HEK293 (cell line): ENCODE results near the gene ENKD1.

Experiments used
- CTCF ChIA-PET: fragments of 350-600 bp; formaldehyde crosslinking; extraction: SDS; loops from one replicate; lab custom pipeline; 2021; ENCODE audit warnings: antibody characterized with exemption; lab: Yijun Ruan, JAX
- POLR2A ChIA-PET: fragments of 300-600 bp; formaldehyde crosslinking; extraction: SDS; loops from one replicate; lab custom pipeline; 2020; ENCODE audit warnings: antibody characterized with exemption, inconsistent platforms; lab: Yijun Ruan, JAX
- H3K27ac ChIP-seq: fragments of 200-500 bp; sonication (Bioruptor generic); 2 replicates; pipeline ENCODE4 v1.5.1; 2014; ENCODE audit warnings: low read depth, low read length, control low read depth, inconsistent platforms; ENCODE audit errors: extremely low read depth
- H3K36me3 ChIP-seq, 2 experiments: fragments of 200-500 bp in 1 of 2; sonication (Bioruptor generic) in 1 of 2; 1 replicate in 1 of 2; 2 replicates in 1 of 2; pipeline ENCODE4 v1.5.1; 2014 to 2017; ENCODE audit warnings: inconsistent platforms in 2 of 2, low read length in 2 of 2; ENCODE audit not compliant: control insufficient read depth in 2 of 2, insufficient read depth in 1 of 2
- H3K4me1 ChIP-seq: fragments of 200-500 bp; sonication (Bioruptor generic); 2 replicates; pipeline ENCODE4 v1.5.1; 2014; ENCODE audit warnings: mild to moderate bottlenecking, low read length, inconsistent platforms; ENCODE audit not compliant: control insufficient read depth, insufficient read depth
- H3K4me3 ChIP-seq: 2 replicates; pipeline ENCODE4 v1.5.1; 2011; ENCODE audit warnings: low read depth, mild to moderate bottlenecking, control low read depth, low read length, moderate library complexity
- H3K9me3 ChIP-seq: fragments of 200-500 bp; sonication (Bioruptor generic); 2 replicates; pipeline ENCODE4 v1.5.1; 2014; ENCODE audit warnings: low read depth, low read length, inconsistent platforms; ENCODE audit not compliant: control insufficient read depth, insufficient read depth
- GFI1B ChIP-seq: fragments of 450-650 bp; formaldehyde crosslinking; IDR thresholded peaks from 2 replicates; pipeline ENCODE4 v1.5.1; 2016; ENCODE audit warnings: missing biosample characterization, missing genetic modification characterization
- GLIS1 ChIP-seq: fragments of 450-650 bp; formaldehyde crosslinking; IDR thresholded peaks from 2 replicates; pipeline ENCODE4 v1.5.1; 2016; ENCODE audit warnings: missing biosample characterization, missing genetic modification characterization
- GLIS2 ChIP-seq: fragments of 450-650 bp; formaldehyde crosslinking; IDR thresholded peaks from 2 replicates; pipeline ENCODE4 v1.5.1; 2016; ENCODE audit warnings: missing biosample characterization, missing genetic modification characterization
- TCF7L2 ChIP-seq: IDR thresholded peaks from 2 replicates; pipeline ENCODE4 v1.6.1; 2011; ENCODE audit warnings: low read depth, mild to moderate bottlenecking, inconsistent platforms, low read length, moderate library complexity, borderline replicate concordance
- TRIM28 ChIP-seq: IDR thresholded peaks from 2 replicates; pipeline ENCODE4 v1.6.1; 2011; ENCODE audit warnings: low read length, control low read depth, borderline replicate concordance
- ZBTB20 ChIP-seq: fragments of 450-650 bp; formaldehyde crosslinking; IDR thresholded peaks from 2 replicates; pipeline ENCODE4 v1.5.1; 2016; ENCODE audit warnings: missing biosample characterization, missing genetic modification characterization
- ZNF132 ChIP-seq: fragments of 450-650 bp; formaldehyde crosslinking; IDR thresholded peaks from 2 replicates; pipeline ENCODE4 v1.5.1; 2017; ENCODE audit warnings: missing biosample characterization, missing genetic modification characterization, borderline replicate concordance
- ZNF560 ChIP-seq: fragments of 450-650 bp; formaldehyde crosslinking; IDR thresholded peaks from 2 replicates; pipeline ENCODE4 v1.5.1; 2017; ENCODE audit warnings: missing biosample characterization, missing genetic modification characterization, borderline replicate concordance
- TF ChIP-seq, protein P1 (sequence below): fragments of 450-650 bp; formaldehyde crosslinking; conservative IDR thresholded peaks from 2 replicates; pipeline ENCODE4 v1.5.1; 2016; ENCODE audit warnings: low read depth, missing biosample characterization, missing genetic modification characterization
- TF ChIP-seq, protein P2 (sequence below): fragments of 450-650 bp; formaldehyde crosslinking; IDR thresholded peaks from 2 replicates; pipeline ENCODE4 v1.5.1; 2017; ENCODE audit warnings: missing biosample characterization, missing genetic modification characterization
- TF ChIP-seq, protein P3 (sequence below): fragments of 450-650 bp; formaldehyde crosslinking; IDR thresholded peaks from 2 replicates; pipeline ENCODE4 v1.5.1; 2016; ENCODE audit warnings: missing biosample characterization, missing genetic modification characterization
- TF ChIP-seq, protein P4 (sequence below): fragments of 450-650 bp; formaldehyde crosslinking; IDR thresholded peaks from 2 replicates; pipeline ENCODE4 v1.5.1; 2017; ENCODE audit warnings: missing biosample characterization, missing genetic modification characterization

Gene ENKD1

DNA sequence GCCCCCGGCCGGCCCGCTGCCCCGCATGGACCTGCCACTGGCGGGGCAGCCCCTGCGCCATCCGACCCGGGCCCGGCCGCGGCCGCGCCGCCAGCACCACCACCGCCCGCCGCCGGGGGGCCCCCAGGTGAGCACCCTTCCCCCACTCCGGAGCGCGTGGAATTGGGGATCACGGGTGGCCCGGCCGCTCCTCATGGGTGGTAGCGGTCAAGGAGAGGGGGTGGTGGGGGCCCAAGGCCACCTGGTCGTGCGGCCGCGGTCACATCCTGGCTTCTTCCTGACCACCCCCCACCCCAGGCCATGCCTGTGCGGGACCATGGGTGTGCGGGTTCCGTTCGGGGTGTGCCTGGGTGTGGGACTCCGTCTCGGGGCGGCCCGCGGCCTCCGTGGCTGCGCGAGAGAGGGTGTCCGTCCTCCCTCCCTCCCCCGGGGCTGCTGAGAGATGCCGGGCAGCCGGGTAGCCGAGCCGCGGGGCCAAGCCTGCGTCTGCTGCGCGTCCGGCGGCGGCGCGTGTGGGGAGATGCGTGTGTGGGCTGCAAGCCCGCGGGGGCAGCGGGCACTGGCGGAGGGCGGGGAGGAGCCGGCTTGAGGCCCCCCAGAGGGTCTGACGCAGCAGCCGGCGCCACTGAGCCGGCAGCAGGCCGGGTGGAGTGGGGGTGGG, 13.3 kb downstream of the ENKD1 start (continued):
- TF ChIP-seq GLIS2 (tag by site-specific recombination), result peak; percentile 86
- peak; percentile 91 for TF ChIP-seq GLIS1 (tag by site-specific recombination)

DNA sequence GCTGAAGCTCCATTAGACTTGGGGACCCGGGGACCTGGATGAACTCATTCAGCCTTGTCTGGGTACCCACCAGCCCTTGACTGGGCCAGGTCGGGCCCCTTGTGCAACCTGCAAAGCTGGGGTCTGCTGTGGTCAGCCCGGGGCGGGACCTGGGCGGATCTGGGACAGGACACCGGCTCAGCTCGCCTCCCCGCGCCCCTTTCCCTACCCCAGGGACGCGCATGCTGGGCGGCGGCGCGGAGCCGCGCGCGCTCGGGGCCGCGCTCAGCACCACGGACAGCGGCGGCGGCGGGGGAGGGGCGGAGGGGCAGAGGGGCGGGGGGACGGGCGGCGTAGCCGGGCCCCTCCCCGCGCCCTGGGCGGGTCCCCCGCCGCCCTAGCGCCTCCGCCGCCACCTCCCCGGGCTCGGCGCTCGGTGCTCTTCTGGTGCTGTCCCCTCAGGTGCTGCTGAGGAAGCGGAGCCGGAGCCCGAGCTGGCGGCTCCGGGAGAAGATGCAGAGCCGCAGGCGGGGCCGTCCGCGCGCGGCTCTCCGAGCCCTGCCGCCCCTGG, 13.9 kb downstream of the ENKD1 start:
- peaks cover 4% of the 10 kb centered on the region; the same call in 1 of the 2 replicates for H3K4me1 ChIP-seq
- peaks cover 0 to 30% of the 10 kb centered on the region in 2 experiments; a peak in 1 of 3 replicates for H3K36me3 ChIP-seq
- TF ChIP-seq ZBTB20 (tag by site-specific recombination) (peak; percentile 85), TCF7L2 (no peak), ZNF132 (no peak), GFI1B (tag by site-specific recombination) (no peak), ZNF560 (no peak), TRIM28 (no peak)
- TF ChIP-seq, protein P1, sequence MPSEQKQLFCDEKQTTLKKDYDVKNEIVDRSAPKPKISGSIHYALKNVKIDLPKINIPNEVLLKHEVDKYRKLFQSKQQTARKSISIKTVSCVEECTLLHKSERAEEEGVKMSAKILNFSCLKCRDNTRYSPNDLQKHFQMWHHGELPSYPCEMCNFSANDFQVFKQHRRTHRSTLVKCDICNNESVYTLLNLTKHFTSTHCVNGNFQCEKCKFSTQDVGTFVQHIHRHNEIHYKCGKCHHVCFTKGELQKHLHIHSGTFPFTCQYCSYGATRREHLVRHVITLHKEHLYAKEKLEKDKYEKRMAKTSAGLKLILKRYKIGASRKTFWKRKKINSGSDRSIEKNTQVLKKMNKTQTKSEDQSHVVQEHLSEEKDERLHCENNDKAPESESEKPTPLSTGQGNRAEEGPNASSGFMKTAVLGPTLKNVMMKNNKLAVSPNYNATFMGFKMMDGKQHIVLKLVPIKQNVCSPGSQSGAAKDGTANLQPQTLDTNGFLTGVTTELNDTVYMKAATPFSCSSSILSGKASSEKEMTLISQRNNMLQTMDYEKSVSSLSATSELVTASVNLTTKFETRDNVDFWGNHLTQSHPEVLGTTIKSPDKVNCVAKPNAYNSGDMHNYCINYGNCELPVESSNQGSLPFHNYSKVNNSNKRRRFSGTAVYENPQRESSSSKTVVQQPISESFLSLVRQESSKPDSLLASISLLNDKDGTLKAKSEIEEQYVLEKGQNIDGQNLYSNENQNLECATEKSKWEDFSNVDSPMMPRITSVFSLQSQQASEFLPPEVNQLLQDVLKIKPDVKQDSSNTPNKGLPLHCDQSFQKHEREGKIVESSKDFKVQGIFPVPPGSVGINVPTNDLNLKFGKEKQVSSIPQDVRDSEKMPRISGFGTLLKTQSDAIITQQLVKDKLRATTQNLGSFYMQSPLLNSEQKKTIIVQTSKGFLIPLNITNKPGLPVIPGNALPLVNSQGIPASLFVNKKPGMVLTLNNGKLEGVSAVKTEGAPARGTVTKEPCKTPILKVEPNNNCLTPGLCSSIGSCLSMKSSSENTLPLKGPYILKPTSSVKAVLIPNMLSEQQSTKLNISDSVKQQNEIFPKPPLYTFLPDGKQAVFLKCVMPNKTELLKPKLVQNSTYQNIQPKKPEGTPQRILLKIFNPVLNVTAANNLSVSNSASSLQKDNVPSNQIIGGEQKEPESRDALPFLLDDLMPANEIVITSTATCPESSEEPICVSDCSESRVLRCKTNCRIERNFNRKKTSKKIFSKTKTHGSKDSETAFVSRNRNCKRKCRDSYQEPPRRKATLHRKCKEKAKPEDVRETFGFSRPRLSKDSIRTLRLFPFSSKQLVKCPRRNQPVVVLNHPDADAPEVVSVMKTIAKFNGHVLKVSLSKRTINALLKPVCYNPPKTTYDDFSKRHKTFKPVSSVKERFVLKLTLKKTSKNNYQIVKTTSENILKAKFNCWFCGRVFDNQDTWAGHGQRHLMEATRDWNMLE (tag by site-specific recombination), result no peak
- TF ChIP-seq, protein P2, sequence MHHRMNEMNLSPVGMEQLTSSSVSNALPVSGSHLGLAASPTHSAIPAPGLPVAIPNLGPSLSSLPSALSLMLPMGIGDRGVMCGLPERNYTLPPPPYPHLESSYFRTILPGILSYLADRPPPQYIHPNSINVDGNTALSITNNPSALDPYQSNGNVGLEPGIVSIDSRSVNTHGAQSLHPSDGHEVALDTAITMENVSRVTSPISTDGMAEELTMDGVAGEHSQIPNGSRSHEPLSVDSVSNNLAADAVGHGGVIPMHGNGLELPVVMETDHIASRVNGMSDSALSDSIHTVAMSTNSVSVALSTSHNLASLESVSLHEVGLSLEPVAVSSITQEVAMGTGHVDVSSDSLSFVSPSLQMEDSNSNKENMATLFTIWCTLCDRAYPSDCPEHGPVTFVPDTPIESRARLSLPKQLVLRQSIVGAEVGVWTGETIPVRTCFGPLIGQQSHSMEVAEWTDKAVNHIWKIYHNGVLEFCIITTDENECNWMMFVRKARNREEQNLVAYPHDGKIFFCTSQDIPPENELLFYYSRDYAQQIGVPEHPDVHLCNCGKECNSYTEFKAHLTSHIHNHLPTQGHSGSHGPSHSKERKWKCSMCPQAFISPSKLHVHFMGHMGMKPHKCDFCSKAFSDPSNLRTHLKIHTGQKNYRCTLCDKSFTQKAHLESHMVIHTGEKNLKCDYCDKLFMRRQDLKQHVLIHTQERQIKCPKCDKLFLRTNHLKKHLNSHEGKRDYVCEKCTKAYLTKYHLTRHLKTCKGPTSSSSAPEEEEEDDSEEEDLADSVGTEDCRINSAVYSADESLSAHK (tag by site-specific recombination), result no peak
- TF ChIP-seq, protein P3, sequence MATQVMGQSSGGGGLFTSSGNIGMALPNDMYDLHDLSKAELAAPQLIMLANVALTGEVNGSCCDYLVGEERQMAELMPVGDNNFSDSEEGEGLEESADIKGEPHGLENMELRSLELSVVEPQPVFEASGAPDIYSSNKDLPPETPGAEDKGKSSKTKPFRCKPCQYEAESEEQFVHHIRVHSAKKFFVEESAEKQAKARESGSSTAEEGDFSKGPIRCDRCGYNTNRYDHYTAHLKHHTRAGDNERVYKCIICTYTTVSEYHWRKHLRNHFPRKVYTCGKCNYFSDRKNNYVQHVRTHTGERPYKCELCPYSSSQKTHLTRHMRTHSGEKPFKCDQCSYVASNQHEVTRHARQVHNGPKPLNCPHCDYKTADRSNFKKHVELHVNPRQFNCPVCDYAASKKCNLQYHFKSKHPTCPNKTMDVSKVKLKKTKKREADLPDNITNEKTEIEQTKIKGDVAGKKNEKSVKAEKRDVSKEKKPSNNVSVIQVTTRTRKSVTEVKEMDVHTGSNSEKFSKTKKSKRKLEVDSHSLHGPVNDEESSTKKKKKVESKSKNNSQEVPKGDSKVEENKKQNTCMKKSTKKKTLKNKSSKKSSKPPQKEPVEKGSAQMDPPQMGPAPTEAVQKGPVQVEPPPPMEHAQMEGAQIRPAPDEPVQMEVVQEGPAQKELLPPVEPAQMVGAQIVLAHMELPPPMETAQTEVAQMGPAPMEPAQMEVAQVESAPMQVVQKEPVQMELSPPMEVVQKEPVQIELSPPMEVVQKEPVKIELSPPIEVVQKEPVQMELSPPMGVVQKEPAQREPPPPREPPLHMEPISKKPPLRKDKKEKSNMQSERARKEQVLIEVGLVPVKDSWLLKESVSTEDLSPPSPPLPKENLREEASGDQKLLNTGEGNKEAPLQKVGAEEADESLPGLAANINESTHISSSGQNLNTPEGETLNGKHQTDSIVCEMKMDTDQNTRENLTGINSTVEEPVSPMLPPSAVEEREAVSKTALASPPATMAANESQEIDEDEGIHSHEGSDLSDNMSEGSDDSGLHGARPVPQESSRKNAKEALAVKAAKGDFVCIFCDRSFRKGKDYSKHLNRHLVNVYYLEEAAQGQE (tag by site-specific recombination), result peak; percentile 83
- TF ChIP-seq, protein P4, sequence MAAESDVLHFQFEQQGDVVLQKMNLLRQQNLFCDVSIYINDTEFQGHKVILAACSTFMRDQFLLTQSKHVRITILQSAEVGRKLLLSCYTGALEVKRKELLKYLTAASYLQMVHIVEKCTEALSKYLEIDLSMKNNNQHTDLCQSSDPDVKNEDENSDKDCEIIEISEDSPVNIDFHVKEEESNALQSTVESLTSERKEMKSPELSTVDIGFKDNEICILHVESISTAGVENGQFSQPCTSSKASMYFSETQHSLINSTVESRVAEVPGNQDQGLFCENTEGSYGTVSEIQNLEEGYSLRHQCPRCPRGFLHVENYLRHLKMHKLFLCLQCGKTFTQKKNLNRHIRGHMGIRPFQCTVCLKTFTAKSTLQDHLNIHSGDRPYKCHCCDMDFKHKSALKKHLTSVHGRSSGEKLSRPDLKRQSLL, result peak; percentile 30; the same call in 1 of the 2 replicates
- TF ChIP-seq, all 188 proteins: peak for 3
- CTCF ChIA-PET, result interaction anchor here (0.6 to 2.4 kb wide), 3 partner anchors 11 to 132 kb away, joined by 3 to 14 read pairs (median 4); no protein-coding TSS in a partner anchor
- POLR2A ChIA-PET, result interaction anchor here (0.9 kb wide), 1 partner anchor 8 kb away, joined by 3 read pairs; the partner anchor contains the start of genes ACD and PARD6A
- no peak overlapping the region for H3K27ac ChIP-seq
- H3K4me3 ChIP-seq, result peak overlapping the region; percentile 29
- no peaks in the 10 kb centered on the region for H3K9me3 ChIP-seq
